Measurements from ENCODE around the gene PAFAH2. TPM values are rescaled to one million over a fixed set of nuclear protein-coding genes. Genes with fewer than 3 reads are reported as not detected.
A peak's percentile ranks its signal among the peaks of the same experiment; 100 is the strongest.

PAFAH2 gene
- polyA plus RNA-seq, 1 experiment: 11.8 TPM

DNA sequence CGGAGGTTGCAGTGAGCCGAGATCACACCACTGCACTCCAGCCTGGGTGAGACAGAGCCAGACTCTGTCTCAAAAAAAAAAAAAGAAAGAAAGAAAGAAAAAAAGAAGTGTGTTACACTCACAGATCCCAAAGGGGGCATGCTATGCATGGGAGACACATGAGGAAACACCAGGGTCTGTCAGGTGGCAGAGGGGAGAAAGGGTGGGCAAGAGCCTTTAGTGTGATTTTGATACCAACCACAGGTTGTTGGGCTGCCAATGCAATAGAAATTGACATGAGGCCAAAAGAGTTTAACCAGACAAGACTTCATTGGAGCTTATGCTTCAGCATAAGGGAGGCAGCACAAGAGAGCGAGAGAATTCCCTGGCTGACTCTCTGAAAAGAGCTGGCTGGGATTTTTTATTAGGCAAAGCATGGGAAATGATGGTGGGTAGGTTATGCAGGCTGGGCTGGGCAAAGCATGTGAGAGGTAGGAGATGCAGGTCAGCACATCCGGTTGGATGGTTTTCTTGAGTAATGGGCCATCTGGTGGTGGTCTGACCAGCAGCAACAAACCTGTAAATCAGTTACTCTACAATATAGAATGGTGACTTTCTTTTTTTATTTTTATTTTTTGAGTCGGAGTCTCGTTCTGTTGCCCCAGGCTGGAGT is 12.1 kb upstream of the PAFAH2 start:
- no peaks in the 10 kb centered on the region for H3K27me3 ChIP-seq (ENCODE audit: control insufficient read depth, insufficient read depth, low read length)
- no peak overlapping the region for H3K4me3 ChIP-seq (ENCODE audit: low read depth, low read length)
- H3K27ac ChIP-seq (ENCODE audit: low read depth, low read length): no peak overlapping the region
- CTCF ChIA-PET: interaction anchor here (1.3 to 1.5 kb wide), 2 partner anchors 13 to 114 kb away, joined by 5 to 6 read pairs; partner anchors contain the start of gene PAFAH2
- TF ChIP-seq, protein P1, sequence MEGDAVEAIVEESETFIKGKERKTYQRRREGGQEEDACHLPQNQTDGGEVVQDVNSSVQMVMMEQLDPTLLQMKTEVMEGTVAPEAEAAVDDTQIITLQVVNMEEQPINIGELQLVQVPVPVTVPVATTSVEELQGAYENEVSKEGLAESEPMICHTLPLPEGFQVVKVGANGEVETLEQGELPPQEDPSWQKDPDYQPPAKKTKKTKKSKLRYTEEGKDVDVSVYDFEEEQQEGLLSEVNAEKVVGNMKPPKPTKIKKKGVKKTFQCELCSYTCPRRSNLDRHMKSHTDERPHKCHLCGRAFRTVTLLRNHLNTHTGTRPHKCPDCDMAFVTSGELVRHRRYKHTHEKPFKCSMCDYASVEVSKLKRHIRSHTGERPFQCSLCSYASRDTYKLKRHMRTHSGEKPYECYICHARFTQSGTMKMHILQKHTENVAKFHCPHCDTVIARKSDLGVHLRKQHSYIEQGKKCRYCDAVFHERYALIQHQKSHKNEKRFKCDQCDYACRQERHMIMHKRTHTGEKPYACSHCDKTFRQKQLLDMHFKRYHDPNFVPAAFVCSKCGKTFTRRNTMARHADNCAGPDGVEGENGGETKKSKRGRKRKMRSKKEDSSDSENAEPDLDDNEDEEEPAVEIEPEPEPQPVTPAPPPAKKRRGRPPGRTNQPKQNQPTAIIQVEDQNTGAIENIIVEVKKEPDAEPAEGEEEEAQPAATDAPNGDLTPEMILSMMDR (IDR thresholded peaks at IDR 0.05; ENCODE audit: low read depth, low read length): peak; percentile 16; the same call in 1 of the 2 replicates
- no peaks in the 10 kb centered on the region for H3K9me3 ChIP-seq (ENCODE audit: control insufficient read depth, insufficient read depth, low read length)
- POLR2A ChIA-PET: no interaction called here
- no peak for DNase-seq (ENCODE audit: low read depth, low spot score)

GRCh38 chr1:26006710-26007109 is 8.8 kb upstream of the PAFAH2 start:
- no peaks in the 10 kb centered on the region for H3K9me3 ChIP-seq (ENCODE audit: control insufficient read depth, insufficient read depth, low read length)
- H3K4me3 ChIP-seq (ENCODE audit: low read depth, low read length): no peak overlapping the region
- no peak for DNase-seq (ENCODE audit: low read depth, low spot score)
- no peak overlapping the region for H3K27ac ChIP-seq (ENCODE audit: low read depth, low read length)
- H3K27me3 ChIP-seq (ENCODE audit: control insufficient read depth, insufficient read depth, low read length): peaks cover 2% of the 10 kb centered on the region
- TF ChIP-seq, protein P1 (IDR thresholded peaks at IDR 0.05; ENCODE audit: low read depth, low read length): no peak
- CTCF ChIA-PET: interaction anchor here (0.6 kb wide), 1 partner anchor 766 kb away, joined by 3 read pairs; no protein-coding TSS in a partner anchor
- POLR2A ChIA-PET: no interaction called here

DNA sequence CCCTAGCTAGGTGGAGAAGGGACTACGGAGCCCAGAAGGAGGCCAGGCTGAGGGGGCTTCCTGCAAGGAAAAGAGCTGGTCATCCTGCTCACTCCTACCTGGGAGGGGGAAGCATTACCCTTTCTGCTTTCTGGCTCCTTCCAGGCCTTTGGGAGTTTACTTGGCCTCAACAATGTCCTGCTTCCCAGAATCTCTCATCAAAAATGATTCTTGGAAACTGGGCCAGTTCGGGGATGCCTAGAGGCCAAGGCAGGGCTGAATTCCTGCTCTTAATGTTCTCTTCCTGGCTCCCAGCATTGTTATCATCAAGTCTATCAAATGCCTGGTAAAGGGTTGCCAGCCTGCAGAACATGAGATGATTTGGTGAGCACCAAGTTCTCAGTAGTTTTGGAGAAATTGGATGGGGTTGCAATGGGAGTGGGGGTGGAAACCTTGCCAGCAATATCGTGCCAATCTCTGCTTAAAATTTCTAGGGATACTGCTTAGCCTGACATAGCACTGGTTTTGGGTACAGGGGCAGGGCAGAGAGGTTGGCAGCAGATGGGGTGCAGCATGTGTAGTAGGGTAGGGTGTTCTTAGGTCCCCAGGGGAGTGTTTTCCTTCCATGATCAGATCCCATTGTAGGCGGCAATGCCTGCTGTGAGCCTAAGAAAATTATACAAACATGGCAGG is 7.7 kb upstream of the PAFAH2 start:
- TF ChIP-seq, protein P1 (IDR thresholded peaks at IDR 0.05; ENCODE audit: low read depth, low read length): no peak
- ChIA-PET POLR2A (no interaction called here), CTCF (no interaction called here)
- DNase-seq (ENCODE audit: low read depth, low spot score): no peak
- Histone ChIP-seq H3K27me3 (ENCODE audit: control insufficient read depth, insufficient read depth, low read length) (peaks cover 2% of the 10 kb centered on the region), H3K9me3 (ENCODE audit: control insufficient read depth, insufficient read depth, low read length) (no peaks in the 10 kb centered on the region), H3K4me3 (ENCODE audit: low read depth, low read length) (no peak overlapping the region), H3K27ac (ENCODE audit: low read depth, low read length) (no peak overlapping the region)

DNA sequence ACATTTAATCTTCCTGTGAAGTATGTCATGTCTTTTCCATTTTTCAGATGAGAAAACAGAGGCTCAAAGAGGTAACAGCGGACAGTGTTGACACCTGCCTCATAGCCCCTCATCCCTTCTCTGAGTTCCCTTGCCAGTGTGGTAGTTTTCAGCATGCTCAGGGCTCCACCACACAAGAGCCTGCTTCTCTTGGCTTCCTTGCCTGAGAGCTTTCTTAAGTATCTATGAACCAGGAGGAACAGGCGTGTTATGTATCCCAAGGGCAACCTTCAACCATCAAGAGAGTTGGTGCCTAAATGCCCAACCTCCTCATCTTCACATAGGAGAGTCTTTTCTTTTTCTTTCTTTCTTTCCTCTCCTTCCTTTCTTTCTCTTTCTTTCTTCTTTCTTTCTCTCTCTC is 5.9 kb upstream of the PAFAH2 start:
- Histone ChIP-seq H3K27me3 (ENCODE audit: control insufficient read depth, insufficient read depth, low read length) (peaks cover 2% of the 10 kb centered on the region), H3K4me3 (ENCODE audit: low read depth, low read length) (no peak overlapping the region), H3K27ac (ENCODE audit: low read depth, low read length) (no peak overlapping the region), H3K9me3 (ENCODE audit: control insufficient read depth, insufficient read depth, low read length) (no peaks in the 10 kb centered on the region)
- DNase-seq (ENCODE audit: low read depth, low spot score): no peak
- CTCF ChIA-PET: interaction anchor here (12.2 kb wide), 1 partner anchor 109 kb away, joined by 214 read pairs; no protein-coding TSS in a partner anchor
- POLR2A ChIA-PET: no interaction called here
- TF ChIP-seq, protein P1 (IDR thresholded peaks at IDR 0.05; ENCODE audit: low read depth, low read length): no peak

GRCh38 chr1:26003262-26003661 is 5.4 kb upstream of the PAFAH2 start:
- no peak overlapping the region for H3K27ac ChIP-seq (ENCODE audit: low read depth, low read length)
- H3K27me3 ChIP-seq (ENCODE audit: control insufficient read depth, insufficient read depth, low read length): peaks cover 2% of the 10 kb centered on the region
- ChIA-PET CTCF (interaction anchor here (12.2 kb wide), 1 partner anchor 109 kb away, joined by 214 read pairs; no protein-coding TSS in a partner anchor), POLR2A (no interaction called here)
- no peak for DNase-seq (ENCODE audit: low read depth, low spot score)
- H3K9me3 ChIP-seq (ENCODE audit: control insufficient read depth, insufficient read depth, low read length): no peaks in the 10 kb centered on the region
- H3K4me3 ChIP-seq (ENCODE audit: low read depth, low read length): no peak overlapping the region
- TF ChIP-seq, protein P1 (IDR thresholded peaks at IDR 0.05; ENCODE audit: low read depth, low read length): no peak
